D721Med (cell line): Measurements from ENCODE around the gene TMEM270.

Experiments used
- DNase-seq: peaks from one replicate; pipeline ENCODE4 v3.0.0; 2011; ENCODE audit warnings: low spot score; ENCODE audit not compliant: insufficient read length
- FAIRE-seq: peaks from 2 replicates; lab custom pipeline; 2011; peaks lifted over from hg19 to GRCh38; lab: Jason Lieb, UNC
- TF ChIP-seq, protein P1 (sequence below): IDR thresholded peaks from 2 replicates; pipeline ENCODE4 v1.5.1; 2012; ENCODE audit warnings: mild to moderate bottlenecking, control low read depth; ENCODE audit not compliant: insufficient read depth; ENCODE audit errors: missing control alignments

The TMEM270 gene

DNA sequence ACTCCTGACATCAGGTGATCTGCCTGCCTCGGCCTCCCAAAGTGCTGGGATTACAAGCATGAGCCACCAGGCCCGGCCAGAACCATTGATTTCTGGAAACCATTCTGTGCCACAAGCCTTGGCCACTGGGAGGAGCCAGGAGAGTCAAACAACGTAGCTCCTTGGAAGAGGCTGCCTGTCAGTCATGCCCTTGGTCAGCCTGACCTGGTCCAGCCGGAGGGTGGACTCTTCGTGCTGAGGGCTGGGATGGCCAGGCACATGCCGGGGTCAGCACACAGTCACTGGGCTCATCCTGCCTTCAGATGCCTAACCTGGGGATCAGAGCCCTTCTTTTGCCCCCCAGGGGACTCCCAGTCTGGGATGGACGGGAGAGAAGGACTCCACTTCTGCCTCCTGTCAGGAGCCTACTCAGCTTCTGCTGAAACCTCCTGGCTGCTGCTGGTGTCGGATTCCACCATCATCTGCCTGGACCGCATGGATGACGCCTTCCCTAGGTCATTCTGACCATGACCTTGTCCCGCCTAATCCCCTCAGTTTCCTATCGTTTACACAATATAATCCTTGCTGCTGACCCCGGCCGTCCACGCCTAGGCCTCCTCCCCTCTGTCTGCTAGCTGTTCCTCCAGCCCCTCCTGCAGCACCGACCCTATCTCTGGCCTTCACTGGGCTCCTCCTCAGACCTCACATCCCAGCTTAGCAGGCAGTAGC is 30.4 kb downstream of the TMEM270 start:
- DNase-seq: no peak
- TF ChIP-seq, protein P1, sequence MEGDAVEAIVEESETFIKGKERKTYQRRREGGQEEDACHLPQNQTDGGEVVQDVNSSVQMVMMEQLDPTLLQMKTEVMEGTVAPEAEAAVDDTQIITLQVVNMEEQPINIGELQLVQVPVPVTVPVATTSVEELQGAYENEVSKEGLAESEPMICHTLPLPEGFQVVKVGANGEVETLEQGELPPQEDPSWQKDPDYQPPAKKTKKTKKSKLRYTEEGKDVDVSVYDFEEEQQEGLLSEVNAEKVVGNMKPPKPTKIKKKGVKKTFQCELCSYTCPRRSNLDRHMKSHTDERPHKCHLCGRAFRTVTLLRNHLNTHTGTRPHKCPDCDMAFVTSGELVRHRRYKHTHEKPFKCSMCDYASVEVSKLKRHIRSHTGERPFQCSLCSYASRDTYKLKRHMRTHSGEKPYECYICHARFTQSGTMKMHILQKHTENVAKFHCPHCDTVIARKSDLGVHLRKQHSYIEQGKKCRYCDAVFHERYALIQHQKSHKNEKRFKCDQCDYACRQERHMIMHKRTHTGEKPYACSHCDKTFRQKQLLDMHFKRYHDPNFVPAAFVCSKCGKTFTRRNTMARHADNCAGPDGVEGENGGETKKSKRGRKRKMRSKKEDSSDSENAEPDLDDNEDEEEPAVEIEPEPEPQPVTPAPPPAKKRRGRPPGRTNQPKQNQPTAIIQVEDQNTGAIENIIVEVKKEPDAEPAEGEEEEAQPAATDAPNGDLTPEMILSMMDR: no peak
- no peak for FAIRE-seq

DNA sequence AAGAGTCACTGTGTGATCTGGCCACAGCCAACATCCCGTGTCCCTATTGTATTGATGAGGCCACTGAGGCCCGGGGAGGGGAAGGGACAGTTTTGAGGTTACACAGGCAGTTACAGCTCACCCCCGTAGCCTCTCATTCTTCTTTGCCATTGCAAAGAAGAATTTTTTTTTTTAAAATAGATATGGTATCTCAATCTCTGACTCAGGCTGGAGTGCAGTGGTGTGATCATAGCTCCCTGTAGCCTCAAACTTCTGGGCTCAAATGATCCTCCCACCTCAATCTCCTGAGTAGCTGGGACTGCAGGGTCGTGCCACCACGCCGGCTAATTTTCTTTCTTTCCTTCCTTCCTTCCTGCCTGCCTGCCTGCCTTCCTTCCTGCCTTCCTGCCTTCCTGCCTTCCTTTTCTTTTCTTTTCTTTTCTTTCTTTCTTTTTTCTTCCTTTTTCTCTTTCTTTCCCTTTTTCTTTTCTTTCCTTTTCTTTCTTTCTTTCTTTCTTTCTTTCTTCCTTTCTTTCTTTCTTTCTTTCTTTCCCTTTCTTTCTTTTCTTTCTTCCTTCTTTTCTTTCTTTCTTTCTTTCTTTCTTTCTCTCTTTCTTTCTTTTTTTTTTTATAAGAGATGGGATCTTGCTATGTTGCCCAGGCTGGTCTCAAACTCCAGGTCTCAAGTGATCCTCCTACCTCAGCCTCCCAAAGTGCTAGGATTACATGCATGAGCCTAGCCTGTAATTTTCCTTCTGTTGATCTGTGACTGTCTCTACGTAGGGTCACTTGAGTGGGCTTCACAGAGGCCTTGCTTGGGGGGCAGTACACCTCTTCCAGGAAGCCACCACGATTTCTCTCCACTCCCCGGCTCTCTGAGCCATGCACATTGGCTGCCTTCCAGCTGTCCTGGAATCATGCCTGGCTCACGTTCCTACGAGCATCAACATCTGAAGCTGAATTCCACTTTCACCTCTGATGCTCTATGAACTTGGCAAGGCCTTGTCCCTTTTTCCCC is 31.3 kb downstream of the TMEM270 start:
- FAIRE-seq (no peak), DNase-seq (no peak)

DNA sequence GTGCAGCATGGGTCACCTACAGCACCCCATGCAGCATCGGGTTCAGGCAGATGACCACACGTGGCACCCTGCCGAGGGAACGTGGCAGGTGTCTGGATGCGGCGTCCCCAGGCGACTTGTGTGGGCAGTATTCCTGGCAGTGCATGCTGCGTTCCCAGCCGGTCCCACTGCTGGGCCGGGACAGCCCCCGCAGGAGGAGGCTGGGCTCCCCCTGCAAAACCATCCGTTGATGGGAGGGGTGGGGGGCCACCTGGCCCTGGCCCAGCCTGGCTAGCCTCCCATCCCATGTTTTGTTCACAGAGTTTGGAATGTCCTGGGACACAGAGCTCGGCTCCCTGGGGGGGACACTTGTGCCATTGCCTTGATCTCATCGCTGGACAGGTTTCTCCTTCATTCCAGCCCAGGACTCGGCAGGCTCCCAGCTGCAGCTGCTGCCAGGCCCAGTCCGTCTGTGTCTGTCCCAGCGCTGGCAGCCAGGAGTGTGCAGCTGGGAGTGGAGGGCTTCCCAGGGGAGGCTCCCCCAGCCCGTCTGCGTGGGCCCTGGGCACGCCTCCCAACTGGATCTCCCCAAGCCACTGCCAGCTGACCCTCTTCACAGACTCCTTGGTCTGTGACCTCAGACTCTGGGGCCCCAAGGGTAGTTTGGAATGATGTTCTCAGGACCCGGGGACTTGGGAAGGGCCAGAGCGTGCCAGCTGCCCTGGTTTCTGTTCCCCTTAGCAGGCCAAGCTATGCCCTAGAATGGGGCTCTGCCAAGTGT is 32.6 kb downstream of the TMEM270 start:
- FAIRE-seq (no peak), DNase-seq (no peak)
- TF ChIP-seq, protein P1: no peak

More for the DNA sequence above, 31.3 kb downstream of the TMEM270 start:
- TF ChIP-seq, protein P1: no peak

DNA sequence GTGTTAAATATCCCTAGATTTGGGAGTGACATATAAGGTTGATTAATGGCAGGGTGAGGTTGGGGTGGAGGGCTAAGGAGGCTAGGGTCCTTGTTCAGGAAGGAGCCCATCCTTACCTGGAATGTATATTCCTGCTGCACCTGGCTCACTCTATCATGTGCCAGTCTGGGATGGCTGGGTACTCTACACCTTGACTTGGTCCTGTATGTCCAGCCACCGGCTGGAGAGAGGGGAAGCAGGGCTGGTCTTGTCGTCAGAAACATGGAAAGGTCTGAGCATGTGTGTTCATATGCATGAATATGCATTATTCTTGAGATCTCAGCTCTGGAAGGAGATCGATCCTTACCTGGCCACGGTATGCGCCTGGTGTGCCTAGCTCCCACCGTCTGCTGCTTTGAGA is 33.2 kb downstream of the TMEM270 start:
- DNase-seq: no peak
- FAIRE-seq: no peak
- TF ChIP-seq, protein P1: no peak

DNA sequence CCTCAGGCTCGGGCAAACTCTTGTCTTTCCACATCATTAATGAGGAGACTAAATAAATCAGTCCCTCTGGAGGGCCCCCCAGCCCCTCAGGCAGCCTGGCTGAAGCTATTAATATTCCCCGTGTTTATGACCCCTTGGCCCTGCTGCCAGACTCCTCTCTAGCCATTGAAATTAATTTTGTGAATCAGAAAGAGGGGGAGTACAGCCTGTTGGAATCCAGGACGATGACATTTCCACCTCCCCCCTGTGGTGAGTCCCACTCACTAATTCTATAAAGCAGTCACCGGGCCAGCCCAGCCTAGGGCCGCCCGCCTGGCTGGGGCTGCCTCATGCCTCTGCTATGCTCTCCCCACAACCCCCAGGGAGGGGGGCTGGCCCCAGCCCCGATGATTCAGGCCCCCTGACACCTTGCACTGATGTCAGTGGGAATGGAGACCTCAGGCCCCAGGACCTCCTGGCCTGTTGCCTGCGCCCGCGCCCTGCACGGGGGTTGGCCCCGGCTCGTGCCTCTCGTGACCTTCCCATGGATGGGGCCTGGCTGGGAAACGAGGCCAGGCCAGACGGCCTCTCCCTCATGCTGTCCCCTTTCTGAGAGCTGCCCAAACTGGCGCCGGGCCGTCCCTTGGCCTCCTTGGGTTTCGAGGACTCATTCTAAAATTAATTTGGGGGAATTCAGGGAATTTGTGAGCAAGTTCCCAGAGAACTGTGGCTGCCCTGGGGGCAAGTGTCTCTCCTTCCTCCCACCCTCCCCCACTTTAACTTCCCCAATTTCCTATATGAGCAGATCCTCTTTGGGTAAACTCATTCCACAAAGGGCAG is 34.0 kb downstream of the TMEM270 start:
- TF ChIP-seq, protein P1: no peak
- FAIRE-seq: no peak
- DNase-seq: no peak

DNA sequence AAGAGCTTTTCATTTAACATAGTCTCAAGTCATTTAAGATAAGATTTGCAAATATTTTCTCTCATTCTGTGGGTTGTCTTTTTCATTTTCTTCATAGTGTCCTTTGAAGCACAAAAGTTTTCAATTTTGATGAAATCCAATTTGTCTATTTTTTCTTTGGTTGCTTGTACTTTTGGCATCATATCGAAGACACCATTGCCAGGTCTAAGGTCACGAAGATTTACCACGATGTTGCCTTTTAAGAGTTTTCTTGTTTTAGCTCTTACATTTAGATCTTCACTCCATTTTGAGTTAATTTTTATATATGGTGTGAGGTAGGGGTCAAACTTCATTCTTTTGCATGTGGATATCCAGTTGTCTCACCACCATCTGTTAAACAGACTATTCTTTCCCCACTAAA is 34.7 kb downstream of the TMEM270 start:
- TF ChIP-seq, protein P1: no peak
- FAIRE-seq: no peak

More for the DNA sequence above, 34.7 kb downstream of the TMEM270 start:
- DNase-seq: no peak
